GM21528 (cell line): ENCODE results near the gene ANK3.

ENCODE experiments used
- ATAC-seq: cut with Tn5 transposase; IDR thresholded peaks from one replicate; pipeline ENCODE4 v1.9.1; 2021; ENCODE audit warnings: mild to moderate bottlenecking, moderate library complexity; ENCODE audit not compliant: unreplicated experiment, low FRiP score

ANK3 gene

DNA sequence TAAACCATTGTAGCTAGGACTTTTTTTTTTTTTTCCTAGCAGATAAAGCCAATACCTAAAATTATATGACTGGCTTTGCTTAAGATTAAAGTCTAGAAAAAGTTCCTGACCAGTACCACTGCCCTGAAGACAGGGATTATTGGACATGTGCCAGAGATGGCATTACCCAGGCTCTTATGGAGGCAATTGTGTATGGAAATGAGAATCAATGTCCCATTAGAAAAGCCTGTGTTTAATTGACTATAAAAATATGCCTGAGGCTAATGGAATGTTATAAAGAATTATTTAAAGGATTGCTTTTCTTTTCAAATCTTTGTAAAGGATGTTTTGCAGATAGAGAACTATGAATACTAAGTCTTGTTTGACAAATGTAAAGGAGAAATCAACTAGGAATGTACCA is 196.7 kb downstream of the ANK3 start:
- no peak for ATAC-seq

DNA sequence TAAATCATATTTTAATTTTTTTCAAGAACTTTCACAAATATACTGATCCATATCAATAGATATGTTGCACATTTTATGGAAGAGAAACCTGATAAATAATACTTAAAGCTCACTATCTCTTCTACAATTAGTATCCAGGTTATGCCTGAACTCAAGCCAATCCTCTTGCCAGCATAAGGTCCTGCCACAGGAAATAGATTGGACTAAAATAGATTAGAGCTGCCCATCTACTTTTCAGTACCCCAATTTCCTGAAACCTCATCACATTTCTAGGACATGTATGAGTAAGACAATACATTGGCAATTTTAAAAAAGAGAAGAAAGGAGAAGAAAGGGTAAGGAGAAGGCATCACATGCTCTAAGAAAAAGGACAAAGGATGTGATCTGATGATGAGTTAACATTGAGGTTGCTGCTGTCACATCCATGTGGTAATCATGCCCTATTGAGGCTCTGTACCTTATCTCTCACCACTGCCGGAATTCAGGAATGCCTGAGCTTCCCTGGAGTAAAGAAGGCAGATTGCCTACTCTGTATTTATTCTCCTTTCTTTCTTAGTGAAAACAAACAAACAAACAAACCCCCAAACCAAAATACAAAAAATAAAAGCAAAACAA is 199.7 kb downstream of the ANK3 start:
- ATAC-seq, result no peak

- no peak for ATAC-seq
Observed at GRCh38 chr10:60188548-60188947, 201.1 kb downstream of the ANK3 start.

GRCh38 chr10:60187691-60188090 is 202.0 kb downstream of the ANK3 start:
- ATAC-seq, result no peak

- no peak for ATAC-seq
Observed at GRCh38 chr10:60186315-60187071, 203.2 kb downstream of the ANK3 start.

DNA sequence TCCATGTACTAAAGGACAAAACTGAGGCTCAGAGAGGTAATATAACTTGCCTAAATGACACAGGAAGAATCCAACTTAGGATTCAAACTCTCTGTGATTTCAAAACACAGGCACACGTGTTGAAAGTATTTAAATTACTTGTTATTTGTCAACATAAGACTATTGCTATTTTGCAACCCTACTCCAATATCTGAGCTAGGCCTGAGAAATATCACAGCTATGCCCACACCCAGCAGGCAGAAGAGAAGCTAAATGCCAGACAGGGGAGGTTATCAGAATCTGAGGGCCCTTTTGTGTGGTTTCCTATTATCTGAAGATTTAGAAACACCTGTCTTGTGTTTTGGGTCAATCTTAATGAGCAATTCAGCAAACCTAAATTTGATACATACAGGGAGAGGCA is 204.3 kb downstream of the ANK3 start:
- ATAC-seq, result no peak

DNA sequence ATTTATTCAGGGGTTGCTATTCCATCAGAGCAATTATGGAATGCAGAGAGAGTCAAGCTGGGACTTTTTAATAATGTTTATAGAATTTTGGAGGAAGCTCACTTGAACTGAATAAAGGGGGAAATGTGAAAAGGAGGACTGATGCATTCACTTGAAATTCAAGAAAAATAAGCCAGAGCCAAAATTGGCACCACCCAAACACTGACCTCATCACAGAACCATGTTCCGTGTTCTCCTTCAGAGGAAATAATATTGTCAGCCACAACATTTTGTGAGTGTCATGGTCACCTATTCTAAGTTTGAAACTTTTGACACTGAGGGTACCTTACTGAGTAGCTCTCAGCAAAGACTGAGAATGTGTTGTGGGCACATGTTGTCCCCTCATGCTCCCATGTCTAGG is 207.0 kb downstream of the ANK3 start:
- no peak for ATAC-seq

DNA sequence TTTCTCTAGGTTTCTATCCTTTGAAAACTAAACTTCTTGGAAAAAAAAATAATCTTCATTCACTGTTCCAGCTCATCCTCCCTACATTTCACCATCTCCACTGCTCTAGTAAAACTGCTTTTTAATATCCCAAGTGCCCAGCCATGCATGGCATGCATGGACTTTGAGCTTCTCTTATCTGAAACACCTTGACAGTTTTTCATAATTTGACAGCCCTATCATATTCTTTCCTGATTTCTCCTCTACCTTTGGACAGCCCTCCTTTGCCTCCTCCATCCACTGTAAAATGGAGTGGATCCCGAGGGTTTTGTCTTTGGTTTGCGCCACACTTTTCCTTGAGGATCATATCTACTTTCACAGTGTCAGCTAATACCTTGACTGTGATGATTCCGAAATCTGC is 212.8 kb downstream of the ANK3 start:
- ATAC-seq, result no peak

GRCh38 chr10:60175441-60175971 is 214.2 kb downstream of the ANK3 start:
- ATAC-seq, result no peak

GRCh38 chr10:60172363-60172990 is 217.2 kb downstream of the ANK3 start:
- ATAC-seq, result no peak

DNA sequence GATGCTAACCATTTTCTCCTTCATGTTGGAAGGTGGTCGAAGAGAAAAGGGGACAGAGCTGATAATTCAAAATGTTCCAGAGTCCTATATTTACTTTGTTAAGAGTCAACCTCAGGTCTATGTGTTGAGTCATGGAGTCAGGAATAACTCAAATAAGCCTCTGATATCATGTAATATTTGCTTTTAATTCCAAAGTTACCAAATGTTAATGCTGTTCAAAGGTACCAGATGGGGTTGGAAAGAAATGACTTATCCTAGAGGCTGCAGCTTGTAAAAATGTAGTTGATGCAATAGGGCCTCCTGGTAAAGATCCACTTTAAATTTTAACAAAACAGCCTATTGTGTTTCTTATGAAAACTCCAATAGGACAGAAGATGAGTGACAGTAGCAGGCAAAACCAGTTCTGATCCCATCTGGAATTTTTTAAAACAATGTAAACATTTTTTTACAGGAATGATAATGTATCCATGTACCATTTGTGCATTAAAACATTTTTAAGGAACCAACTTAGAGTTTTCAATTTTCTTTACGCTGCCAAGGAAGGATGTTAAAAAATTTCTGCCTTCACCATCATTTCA is 218.2 kb downstream of the ANK3 start:
- ATAC-seq, result no peak

DNA sequence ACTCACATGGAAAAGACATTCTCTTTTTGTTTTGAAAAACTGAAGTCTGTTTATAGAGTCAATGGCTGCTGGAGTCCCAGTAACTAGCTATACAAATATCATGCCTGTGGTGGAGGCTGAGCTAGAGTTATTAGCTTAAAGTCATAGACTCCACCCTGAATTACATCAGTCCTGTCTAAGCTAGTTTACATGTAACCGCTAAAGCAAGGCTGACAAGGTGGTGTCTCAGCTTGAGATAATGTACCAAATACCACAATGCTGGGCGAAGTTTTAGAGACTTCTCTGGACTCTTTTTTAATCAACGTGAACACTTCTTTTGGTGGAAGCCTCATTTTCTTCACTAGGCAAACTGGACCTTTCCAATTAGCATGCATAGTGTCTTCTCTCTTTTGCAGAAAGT is 219.4 kb downstream of the ANK3 start:
- no peak for ATAC-seq

DNA sequence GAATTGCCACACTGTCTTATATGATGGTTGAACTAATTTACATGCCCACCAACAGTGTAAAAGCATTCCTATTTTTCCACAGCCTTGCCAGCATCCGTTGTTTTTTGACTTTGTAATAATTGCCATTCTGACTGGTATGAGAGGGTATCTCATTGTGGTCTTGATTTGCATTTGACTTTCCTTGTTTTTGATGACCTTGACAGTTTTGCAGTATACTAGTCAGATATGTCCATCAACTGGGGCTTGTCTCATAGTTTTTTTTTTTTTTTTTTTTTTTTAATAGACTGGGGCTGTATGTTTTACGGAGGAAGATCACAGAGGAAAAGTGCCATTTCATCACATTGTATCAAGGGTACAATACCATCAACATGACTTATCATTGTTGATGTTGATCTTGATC is 220.6 kb downstream of the ANK3 start:
- no peak for ATAC-seq

- no peak for ATAC-seq
Observed at GRCh38 chr10:60167050-60167449, 222.6 kb downstream of the ANK3 start.

GRCh38 chr10:60163786-60164185 is 225.9 kb downstream of the ANK3 start:
- ATAC-seq, result no peak

- no peak for ATAC-seq
Observed at GRCh38 chr10:60162631-60163030, 227.0 kb downstream of the ANK3 start.

- ATAC-seq, result no peak
Observed at GRCh38 chr10:60155943-60156683, 233.6 kb downstream of the ANK3 start.

DNA sequence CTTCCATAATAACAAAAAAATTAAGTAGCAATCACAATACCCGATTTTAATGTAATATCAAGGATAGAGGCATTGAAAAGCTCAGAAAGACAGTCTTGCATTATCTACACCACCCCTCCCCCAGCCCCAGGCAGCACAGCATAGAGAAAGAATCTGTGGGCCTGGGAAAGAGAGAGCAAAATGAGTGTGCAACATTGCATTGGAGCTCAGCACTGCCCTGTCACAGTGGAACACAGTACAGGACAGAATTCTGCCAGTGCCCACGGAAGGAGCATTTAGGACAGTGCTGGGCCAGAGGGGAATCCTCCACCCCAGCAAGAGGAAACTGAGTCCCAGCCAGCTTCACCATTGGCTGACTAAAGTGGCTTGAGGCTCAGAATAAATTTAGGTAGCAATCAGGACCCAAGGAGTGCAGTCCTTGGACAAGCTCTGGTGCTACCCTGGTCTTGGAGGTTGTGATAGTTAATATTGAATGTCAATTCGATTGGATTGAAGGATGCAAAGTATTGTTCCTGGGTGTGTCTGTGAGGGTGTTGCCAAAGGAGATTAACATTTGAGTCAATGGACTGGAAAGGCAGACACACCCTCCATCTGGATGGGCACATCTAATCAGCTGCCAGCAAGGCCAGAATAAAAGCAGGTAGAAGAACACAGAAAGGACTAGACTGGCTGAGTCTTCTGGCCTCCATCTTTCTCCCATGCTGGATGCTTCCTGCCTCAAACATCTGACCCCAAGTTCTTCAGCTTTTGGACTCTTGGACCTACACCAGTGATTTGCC is 234.4 kb downstream of the ANK3 start:
- ATAC-seq, result no peak

- ATAC-seq, result no peak
Observed at GRCh38 chr10:60149003-60149402, 240.7 kb downstream of the ANK3 start.
